ENCODE data around the gene SMAD7.

Gene SMAD7

GRCh38 chr18:48986851-48987761 is 36.3 kb upstream of the SMAD7 start:
- no peak for DNase-seq

DNA sequence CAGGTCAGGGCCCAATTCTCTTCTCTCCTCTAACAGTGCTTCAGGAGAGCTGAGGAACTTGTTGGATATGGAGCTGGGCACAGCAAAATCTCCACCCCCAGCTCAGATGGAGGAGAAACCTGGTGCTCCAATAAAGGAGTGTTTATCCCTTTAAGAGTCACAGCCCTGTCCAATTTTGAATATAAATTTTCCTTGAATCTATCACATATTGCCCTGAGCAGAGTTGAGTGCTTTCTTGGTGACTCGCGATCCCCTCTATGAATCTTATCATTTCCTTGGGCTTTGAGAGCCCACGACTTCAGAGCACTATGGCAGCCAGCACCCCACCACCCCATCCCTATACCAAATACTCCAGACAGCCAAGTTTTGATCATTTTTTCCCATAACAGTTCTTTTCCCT is 34.4 kb upstream of the SMAD7 start:
- no peak for DNase-seq

GRCh38 chr18:48983793-48984437 is 33.1 kb upstream of the SMAD7 start:
- DNase-seq = peak; percentile 23 to 70 (median 40)

GRCh38 chr18:48982266-48982665 is 31.5 kb upstream of the SMAD7 start:
- no peak for DNase-seq

DNA sequence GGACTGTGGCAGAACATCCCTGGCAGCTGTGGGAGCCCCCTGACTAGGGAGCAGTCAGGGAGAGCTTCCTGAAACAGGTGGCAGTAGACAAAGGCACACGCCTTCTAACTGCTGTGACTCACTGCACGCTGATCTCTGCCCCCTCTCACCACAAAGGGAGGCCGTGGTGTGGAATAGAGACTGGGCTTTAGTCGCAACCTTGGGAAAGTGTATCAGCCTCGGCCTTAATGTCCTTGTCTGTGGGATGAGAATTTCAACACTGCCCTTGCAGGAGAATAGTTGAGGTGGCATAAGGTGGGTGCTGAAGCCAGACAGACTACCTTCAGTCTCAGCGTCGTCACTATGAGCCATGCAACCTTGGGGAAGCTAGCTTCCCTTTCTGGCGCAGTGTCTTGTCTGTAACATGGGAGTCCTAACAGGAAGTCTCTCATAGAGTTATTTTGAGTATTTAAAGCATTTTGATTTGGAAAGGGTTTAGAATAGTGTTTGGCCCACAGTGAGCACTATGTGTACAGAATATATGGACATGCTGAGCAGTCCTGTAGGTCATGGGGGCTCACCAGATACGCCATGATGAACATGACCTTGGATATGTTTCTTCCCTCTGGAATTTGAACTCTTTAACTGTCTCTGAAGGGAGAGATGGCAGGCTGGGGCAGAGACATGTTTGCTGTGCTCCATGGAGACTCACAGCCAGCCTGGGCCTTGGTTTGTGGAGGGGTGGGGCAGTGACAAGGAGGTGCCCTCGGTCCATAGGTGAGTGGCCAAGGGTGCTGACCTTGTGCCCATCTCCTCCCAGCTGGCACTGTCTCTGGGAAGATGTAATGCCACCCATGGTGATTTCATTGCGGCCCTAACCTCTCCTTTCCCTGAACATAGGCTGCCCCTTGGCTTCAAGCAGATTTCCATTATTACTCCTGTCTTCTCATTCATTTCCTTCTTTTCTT is 29.5 kb upstream of the SMAD7 start:
- no peak for DNase-seq

DNA sequence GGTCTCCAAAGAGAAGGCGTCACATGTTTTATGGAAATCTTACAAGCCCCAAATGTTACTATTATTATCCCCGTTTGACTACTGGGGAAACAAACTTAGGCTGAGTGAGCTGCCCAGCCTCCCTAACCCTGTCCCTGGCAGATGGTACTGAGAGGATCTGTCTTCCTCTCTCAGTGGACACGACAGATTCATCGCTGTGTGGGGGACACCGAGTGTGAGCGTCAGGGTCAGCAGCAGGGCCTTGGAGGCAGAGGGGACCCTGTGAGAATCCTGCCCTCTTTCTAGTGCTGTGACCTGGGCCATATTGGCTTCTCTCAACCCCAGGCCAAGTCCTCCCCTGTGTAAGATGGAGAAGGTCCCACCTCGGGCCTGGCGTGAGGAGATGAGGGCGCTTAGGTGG is 27.1 kb upstream of the SMAD7 start:
- DNase-seq = no peak

- peak; percentile 50 to 88 (median 87) for DNase-seq
These were observed 25.3 kb upstream of the SMAD7 start for GRCh38 chr18:48975817-48976649.

DNA sequence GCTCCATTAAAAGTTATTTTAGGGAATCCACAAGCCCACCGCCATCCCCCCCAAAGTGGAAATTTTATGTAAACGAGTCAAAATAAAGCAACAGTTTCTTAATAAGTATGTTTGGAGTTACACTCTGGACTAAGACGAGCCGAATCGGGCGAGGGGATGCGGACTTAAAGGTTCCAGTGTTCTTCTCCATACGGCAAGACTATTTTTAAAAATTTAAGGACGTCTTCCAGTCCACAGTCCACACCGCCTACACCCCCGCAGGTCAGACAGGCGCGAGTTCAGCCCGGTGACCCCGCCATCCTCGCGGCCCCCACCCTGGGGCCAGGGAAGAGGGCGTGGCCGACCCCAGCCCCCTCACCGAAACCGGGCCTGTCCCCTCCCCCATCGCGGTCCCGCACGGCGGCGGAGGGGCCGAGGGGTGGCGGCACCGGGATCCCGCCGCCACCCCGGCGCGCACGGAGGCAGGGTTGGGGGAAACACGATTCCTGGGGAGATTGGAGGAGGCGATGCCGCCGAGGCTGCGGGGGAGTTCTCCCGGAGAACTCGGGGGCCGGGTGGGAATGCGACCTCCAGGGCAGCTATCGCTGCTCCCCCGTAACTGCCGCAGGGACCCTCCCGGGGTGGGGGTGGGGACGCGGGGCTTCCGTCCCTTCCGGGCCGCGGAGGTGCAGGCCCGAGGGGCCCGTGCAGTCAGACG is 24.5 kb upstream of the SMAD7 start:
- DNase-seq = peak in 1 of 3 experiments; percentile 35

DNA sequence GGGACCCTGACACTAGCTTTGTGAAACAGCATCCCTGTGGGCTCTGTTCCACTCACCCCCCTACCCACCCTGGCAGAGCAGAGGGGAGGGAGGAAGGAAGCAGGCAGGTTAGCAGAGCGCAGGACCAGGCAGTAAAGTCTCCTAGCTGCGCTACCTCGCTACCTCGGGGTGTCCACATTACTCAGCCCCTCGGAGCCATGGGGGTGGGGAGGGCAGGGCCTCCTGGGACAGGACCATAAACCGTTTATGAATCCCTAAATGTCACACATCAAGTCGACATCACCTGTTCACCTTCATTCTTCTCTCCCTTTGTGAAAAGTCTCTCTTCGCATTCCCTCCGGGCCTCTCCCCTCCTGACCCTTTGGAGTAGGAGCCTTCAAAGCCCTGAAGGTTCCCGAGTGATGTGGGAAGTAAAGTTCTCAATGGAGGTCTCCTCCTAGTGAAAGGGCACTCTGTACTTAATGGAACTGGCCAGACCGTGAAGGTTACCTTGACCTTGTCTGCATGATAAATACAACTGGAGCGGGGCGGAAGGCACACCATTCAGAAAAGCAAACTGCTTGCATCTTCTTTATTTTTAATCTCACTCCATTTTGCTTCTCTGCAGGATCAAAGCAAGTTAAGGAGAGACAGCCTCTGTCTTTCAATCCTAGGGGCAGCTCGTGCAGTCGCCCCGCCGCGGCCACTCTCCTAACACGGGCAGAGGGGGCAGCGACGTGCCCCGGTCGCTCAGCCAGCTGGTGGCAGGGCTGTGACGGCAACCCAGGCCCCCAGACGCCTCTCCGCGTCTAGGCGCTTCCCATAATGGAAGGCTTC is 23.7 kb upstream of the SMAD7 start:
- peak in 1 of 3 experiments; percentile 46 for DNase-seq

- DNase-seq = no peak
These were observed 23.0 kb upstream of the SMAD7 start for GRCh38 chr18:48973731-48974130.

- DNase-seq = no peak
These were observed 17.8 kb upstream of the SMAD7 start for GRCh38 chr18:48968412-48969215.

- no peak for DNase-seq
These were observed 16.8 kb upstream of the SMAD7 start for GRCh38 chr18:48967545-48967944.

GRCh38 chr18:48966523-48966922 is 15.8 kb upstream of the SMAD7 start:
- no peak for DNase-seq

DNA sequence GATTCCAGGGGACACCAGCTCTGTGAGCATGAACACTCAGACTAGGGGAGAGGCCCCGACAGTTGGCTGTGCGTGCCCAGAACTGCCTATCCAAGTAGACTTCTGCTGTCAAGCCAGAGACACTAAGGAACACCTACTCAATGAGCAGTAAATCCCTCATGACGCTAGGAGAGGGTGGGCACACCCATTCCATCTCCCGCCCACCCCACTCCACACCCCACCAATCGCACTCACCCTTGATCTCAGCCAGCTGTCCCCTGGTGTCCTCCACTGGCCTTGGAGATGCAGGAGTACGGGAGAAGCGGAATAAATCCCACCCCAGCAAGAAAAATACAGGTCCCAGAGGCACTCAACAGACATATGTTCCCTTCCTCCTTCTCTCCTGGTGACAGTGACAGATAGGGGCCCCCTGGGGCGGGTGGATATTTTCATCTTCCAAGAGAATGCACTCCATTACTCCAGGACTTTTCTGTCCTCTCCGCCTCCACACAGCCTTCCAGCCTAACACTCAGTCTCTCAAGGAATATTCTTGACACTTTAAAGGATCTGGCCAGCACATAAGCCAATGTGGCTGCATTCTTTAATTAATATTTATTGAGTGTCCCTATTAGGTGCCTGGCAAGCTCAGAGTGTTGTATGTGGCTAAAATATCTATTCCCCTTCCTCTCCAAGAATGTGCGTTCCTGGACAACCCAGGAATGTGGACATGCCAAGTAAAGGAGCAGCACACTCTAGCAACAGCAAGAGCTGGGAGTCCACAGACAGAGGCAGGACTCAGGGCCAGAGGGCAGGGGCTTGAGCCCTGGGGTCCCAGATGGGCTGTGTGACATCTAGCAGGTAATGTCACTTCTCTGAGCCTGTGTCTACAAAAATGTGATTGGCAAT is 13.1 kb upstream of the SMAD7 start:
- no peak for DNase-seq

- no peak for DNase-seq
These were observed 12.3 kb upstream of the SMAD7 start for GRCh38 chr18:48962994-48963561.

GRCh38 chr18:48962252-48962993 is 11.7 kb upstream of the SMAD7 start:
- no peak for DNase-seq

DNA sequence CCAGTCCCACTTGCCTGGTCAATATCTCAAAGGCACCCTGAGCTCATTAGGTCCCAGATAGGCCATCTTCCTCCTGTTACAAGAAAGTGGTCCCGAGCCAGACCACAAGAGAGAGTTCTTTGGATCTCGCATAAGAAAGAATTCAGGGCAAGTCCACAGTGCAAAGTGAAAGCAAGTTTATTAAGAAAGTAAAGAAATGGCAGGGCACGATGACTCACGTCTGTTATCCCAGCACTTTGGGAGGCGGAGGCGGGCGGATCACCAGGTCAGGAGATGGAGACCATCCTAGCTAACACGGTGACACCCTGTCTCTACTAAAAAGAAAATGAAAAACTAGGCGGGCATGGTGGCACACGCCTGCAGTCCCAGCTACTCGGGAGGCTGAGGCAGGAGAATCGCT is 10.8 kb upstream of the SMAD7 start:
- no peak for DNase-seq
